ENCODE data around the gene FIZ1.

Gene FIZ1

DNA sequence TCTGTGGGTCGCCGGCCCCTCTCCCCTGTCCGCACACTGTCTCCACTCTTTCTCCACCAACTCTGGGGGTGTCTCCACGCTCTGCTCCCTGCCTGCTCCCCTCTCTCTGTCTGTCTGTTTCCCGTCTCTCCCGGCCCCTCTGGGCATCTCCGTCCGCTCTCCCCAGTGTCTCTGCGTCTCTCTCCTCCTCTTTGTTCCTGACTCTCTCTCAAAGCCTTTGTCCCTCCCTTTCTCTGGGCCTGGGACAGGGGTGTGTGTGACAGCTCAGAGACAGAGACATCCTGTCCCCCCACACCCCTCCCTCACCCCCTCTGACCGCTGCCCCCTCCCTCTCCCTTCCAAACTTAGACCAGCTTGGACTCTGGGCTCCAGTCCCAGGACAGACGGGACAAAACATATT lies 53.3 kb downstream of the FIZ1 start:
- no peak for TF ChIP-seq GLIS3 (CRISPR knock-in tag; IDR thresholded peaks at IDR 0.05)
- ATAC-seq: no peak

DNA sequence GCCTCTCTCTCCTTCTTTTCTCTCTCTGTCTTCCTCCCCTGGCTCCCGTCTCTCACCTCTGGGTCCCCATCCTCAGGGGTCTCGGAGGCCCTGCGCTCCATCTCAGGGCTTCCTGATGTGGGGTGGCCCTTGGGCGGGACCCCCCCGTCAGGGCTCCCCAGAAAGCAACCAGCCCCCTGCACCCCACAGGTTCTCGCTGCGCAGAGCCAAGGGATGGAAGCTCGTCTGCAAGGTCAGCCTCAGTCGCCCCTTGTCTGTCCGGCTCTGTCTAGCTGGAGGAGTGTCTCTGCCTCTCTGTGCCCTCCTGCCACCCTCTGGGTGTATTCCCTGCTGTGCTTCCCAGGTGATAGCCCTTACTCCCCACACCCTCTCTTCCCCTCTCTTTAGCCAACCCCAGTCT lies 53.9 kb downstream of the FIZ1 start, which contains the start of gene SBK3:
Gene SBK3 (minus strand): TSS at position 101 of the 400 bp plus-strand sequence. CDS start 0 bp downstream, at position 101.
- TF ChIP-seq ZFP3 (CRISPR knock-in tag; IDR thresholded peaks at IDR 0.05) (no peak), ZFP30 (CRISPR knock-in tag; IDR thresholded peaks at IDR 0.05) (no peak), PATZ1 (CRISPR knock-in tag; IDR thresholded peaks at IDR 0.05; ENCODE audit: borderline replicate concordance) (no peak), GLIS3 (CRISPR knock-in tag; IDR thresholded peaks at IDR 0.05) (no peak), CSDC2 (CRISPR knock-in tag; IDR thresholded peaks at IDR 0.05) (no peak), BACH2 (CRISPR knock-in tag; IDR thresholded peaks at IDR 0.05; ENCODE audit: borderline replicate concordance) (no peak), ZC3H10 (CRISPR knock-in tag; IDR thresholded peaks at IDR 0.05) (no peak), TOX (CRISPR knock-in tag; IDR thresholded peaks at IDR 0.05; ENCODE audit: borderline replicate concordance) (no peak), RARB (CRISPR knock-in tag; IDR thresholded peaks at IDR 0.05) (no peak), ZNF565 (CRISPR knock-in tag; conservative IDR thresholded peaks at IDR 0.05; ENCODE audit: low read depth) (no peak), ZNF8 (CRISPR knock-in tag; IDR thresholded peaks at IDR 0.05) (no peak), OSR1 (CRISPR knock-in tag; IDR thresholded peaks at IDR 0.05) (no peak), ARNTL (CRISPR knock-in tag; IDR thresholded peaks at IDR 0.05; ENCODE audit: borderline replicate concordance, low read depth) (no peak), ZNF70 (CRISPR knock-in tag; IDR thresholded peaks at IDR 0.05) (no peak)
- TF ChIP-seq, protein P1, sequence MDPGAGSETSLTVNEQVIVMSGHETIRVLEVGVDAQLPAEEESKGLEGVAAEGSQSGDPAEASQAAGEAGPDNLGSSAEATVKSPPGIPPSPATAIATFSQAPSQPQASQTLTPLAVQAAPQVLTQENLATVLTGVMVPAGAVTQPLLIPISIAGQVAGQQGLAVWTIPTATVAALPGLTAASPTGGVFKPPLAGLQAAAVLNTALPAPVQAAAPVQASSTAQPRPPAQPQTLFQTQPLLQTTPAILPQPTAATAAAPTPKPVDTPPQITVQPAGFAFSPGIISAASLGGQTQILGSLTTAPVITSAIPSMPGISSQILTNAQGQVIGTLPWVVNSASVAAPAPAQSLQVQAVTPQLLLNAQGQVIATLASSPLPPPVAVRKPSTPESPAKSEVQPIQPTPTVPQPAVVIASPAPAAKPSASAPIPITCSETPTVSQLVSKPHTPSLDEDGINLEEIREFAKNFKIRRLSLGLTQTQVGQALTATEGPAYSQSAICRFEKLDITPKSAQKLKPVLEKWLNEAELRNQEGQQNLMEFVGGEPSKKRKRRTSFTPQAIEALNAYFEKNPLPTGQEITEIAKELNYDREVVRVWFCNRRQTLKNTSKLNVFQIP (CRISPR knock-in tag; IDR thresholded peaks at IDR 0.05; ENCODE audit: borderline replicate concordance, low read depth): no peak
- TF ChIP-seq, protein P2, sequence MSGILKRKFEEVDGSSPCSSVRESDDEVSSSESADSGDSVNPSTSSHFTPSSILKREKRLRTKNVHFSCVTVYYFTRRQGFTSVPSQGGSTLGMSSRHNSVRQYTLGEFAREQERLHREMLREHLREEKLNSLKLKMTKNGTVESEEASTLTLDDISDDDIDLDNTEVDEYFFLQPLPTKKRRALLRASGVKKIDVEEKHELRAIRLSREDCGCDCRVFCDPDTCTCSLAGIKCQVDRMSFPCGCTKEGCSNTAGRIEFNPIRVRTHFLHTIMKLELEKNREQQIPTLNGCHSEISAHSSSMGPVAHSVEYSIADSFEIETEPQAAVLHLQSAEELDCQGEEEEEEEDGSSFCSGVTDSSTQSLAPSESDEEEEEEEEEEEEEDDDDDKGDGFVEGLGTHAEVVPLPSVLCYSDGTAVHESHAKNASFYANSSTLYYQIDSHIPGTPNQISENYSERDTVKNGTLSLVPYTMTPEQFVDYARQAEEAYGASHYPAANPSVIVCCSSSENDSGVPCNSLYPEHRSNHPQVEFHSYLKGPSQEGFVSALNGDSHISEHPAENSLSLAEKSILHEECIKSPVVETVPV (CRISPR knock-in tag; IDR thresholded peaks at IDR 0.05): no peak
- no peak for ATAC-seq

DNA sequence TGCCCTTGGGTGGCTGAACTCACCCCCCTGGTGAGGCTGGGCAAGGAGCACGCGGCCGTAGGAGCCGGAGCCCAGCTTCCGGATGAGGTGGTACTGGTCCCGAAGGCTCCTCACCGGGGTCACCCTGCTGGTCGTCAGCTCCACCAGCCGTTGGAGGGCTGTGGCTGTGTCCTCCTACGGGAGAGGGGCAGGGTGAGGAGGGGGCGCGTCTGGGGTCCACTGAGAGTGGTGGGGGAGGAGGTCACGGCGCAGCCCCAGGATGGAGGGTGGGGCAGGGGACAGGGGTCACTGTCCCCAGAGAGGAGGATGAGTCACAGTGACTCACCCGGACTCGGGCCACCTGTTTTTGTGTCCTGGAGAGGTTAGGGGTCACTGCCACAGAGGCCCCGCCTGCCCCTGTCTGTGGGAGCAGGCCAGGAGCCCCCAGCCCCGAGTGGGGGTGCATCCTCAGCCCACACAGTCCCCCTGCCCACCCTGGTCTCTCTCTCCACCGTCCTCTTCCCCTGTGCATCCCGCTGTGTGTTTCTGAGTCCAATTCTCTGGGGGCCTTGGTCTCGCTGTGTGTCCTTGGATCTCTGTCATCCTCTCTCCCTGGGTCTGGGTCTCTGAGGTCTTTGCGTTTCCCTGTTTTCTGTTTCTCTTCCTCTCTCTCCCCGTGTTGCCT lies 54.4 kb downstream of the FIZ1 start:
- no peak for ATAC-seq
- TF ChIP-seq, protein P2 (CRISPR knock-in tag; IDR thresholded peaks at IDR 0.05): no peak
- TF ChIP-seq ZNF565 (CRISPR knock-in tag; conservative IDR thresholded peaks at IDR 0.05; ENCODE audit: low read depth): no peak
- no peak for TF ChIP-seq ZFP30 (CRISPR knock-in tag; IDR thresholded peaks at IDR 0.05)
- TF ChIP-seq, protein P3, sequence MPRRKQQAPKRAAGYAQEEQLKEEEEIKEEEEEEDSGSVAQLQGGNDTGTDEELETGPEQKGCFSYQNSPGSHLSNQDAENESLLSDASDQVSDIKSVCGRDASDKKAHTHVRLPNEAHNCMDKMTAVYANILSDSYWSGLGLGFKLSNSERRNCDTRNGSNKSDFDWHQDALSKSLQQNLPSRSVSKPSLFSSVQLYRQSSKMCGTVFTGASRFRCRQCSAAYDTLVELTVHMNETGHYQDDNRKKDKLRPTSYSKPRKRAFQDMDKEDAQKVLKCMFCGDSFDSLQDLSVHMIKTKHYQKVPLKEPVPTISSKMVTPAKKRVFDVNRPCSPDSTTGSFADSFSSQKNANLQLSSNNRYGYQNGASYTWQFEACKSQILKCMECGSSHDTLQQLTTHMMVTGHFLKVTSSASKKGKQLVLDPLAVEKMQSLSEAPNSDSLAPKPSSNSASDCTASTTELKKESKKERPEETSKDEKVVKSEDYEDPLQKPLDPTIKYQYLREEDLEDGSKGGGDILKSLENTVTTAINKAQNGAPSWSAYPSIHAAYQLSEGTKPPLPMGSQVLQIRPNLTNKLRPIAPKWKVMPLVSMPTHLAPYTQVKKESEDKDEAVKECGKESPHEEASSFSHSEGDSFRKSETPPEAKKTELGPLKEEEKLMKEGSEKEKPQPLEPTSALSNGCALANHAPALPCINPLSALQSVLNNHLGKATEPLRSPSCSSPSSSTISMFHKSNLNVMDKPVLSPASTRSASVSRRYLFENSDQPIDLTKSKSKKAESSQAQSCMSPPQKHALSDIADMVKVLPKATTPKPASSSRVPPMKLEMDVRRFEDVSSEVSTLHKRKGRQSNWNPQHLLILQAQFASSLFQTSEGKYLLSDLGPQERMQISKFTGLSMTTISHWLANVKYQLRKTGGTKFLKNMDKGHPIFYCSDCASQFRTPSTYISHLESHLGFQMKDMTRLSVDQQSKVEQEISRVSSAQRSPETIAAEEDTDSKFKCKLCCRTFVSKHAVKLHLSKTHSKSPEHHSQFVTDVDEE (CRISPR knock-in tag; IDR thresholded peaks at IDR 0.05): no peak
- TF ChIP-seq OSR1 (CRISPR knock-in tag; IDR thresholded peaks at IDR 0.05): no peak
- TF ChIP-seq, protein P4, sequence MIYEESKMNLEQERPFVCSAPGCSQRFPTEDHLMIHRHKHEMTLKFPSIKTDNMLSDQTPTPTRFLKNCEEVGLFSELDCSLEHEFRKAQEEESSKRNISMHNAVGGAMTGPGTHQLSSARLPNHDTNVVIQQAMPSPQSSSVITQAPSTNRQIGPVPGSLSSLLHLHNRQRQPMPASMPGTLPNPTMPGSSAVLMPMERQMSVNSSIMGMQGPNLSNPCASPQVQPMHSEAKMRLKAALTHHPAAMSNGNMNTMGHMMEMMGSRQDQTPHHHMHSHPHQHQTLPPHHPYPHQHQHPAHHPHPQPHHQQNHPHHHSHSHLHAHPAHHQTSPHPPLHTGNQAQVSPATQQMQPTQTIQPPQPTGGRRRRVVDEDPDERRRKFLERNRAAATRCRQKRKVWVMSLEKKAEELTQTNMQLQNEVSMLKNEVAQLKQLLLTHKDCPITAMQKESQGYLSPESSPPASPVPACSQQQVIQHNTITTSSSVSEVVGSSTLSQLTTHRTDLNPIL (CRISPR knock-in tag; IDR thresholded peaks at IDR 0.05; ENCODE audit: low read depth): no peak

All from SK-N-SH treated with all-trans-retinoic acid at 6 μM for 48 hours (cell line).